HepG2 (cell line): Measurements from ENCODE around the gene DNPH1. TPM values are rescaled to one million over a fixed set of nuclear protein-coding genes. Genes with fewer than 3 reads are reported as not detected.

Experiments
- ARID4A ChIP-seq: sonication (generic); formaldehyde crosslinking; IDR thresholded peaks from 2 replicates; pipeline ENCODE4 v1.5.0; 2020; ENCODE audit warnings: mild to moderate bottlenecking, missing genetic modification reagents, borderline replicate concordance
- ATAD3A ChIP-seq: sonication (generic); formaldehyde crosslinking; IDR thresholded peaks from 2 replicates; pipeline ENCODE4 v1.4.0; 2020; ENCODE audit warnings: missing genetic modification reagents
- ATF7-NPFF ChIP-seq: sonication (generic); formaldehyde crosslinking; IDR thresholded peaks from 2 replicates; pipeline ENCODE4 v1.8.1; 2023; ENCODE audit warnings: mild to moderate bottlenecking, low read depth, missing genetic modification reagents, moderate library complexity
- FOXK1 ChIP-seq: sonication (generic); formaldehyde crosslinking; IDR thresholded peaks from 2 replicates; pipeline ENCODE4 v1.4.0; 2020; ENCODE audit warnings: low read depth, missing genetic modification reagents, borderline replicate concordance
- GZF1 ChIP-seq: sonication (generic); formaldehyde crosslinking; IDR thresholded peaks from 2 replicates; pipeline ENCODE4 v1.5.1; 2020; ENCODE audit warnings: mild to moderate bottlenecking, missing genetic modification reagents
- HDAC2 ChIP-seq: sonication (generic); formaldehyde crosslinking; IDR thresholded peaks from 2 replicates; pipeline ENCODE4 v1.4.0; 2020; ENCODE audit warnings: missing genetic modification reagents
- JARID2 ChIP-seq: sonication (generic); formaldehyde crosslinking; IDR thresholded peaks from 2 replicates; pipeline ENCODE4 v1.8.1; 2023; ENCODE audit warnings: missing genetic modification reagents, inconsistent platforms; ENCODE audit not compliant: insufficient replicate concordance
- KDM2A ChIP-seq: sonication (generic); formaldehyde crosslinking; IDR thresholded peaks from 2 replicates; pipeline ENCODE4 v1.4.0; 2020; ENCODE audit warnings: low read depth, missing genetic modification reagents, borderline replicate concordance
- KDM5B ChIP-seq: sonication (generic); formaldehyde crosslinking; IDR thresholded peaks from 2 replicates; pipeline ENCODE4 v1.4.0; 2020; ENCODE audit warnings: missing genetic modification reagents, mild to moderate bottlenecking, borderline replicate concordance
- KLF11 ChIP-seq: IDR thresholded peaks from 2 replicates; pipeline ENCODE4 v1.6.1; 2016; ENCODE audit warnings: missing compliant biosample characterization
- KMT2B ChIP-seq: IDR thresholded peaks from 2 replicates; pipeline ENCODE4 v1.6.1; 2016; ENCODE audit warnings: missing genetic modification reagents, missing compliant biosample characterization
- ZNF18 ChIP-seq: sonication (generic); formaldehyde crosslinking; IDR thresholded peaks from 2 replicates; pipeline ENCODE4 v1.8.0; 2022; ENCODE audit warnings: mild to moderate bottlenecking, missing genetic modification reagents; ENCODE audit not compliant: insufficient replicate concordance
- ZNF30 ChIP-seq: sonication (generic); formaldehyde crosslinking; IDR thresholded peaks from 2 replicates; pipeline ENCODE4 v1.5.0; 2020; ENCODE audit warnings: mild to moderate bottlenecking, missing genetic modification reagents
- ZNF382 ChIP-seq: sonication (generic); formaldehyde crosslinking; IDR thresholded peaks from 2 replicates; pipeline ENCODE4 v1.5.0; 2020; ENCODE audit warnings: missing genetic modification reagents, mild to moderate bottlenecking, borderline replicate concordance
- ZNF761 ChIP-seq: sonication (generic); formaldehyde crosslinking; conservative IDR thresholded peaks from 2 replicates; pipeline ENCODE4 v1.4.0; 2020; ENCODE audit warnings: mild to moderate bottlenecking, missing genetic modification reagents
- ZNF768 ChIP-seq: sonication (generic); formaldehyde crosslinking; IDR thresholded peaks from 2 replicates; pipeline ENCODE4 v1.4.0; 2020; ENCODE audit warnings: missing genetic modification reagents
- ZNF777 ChIP-seq: sonication (generic); formaldehyde crosslinking; IDR thresholded peaks from 2 replicates; pipeline ENCODE4 v1.4.0; 2020; ENCODE audit warnings: missing genetic modification reagents
- ZSCAN25 ChIP-seq: sonication (generic); formaldehyde crosslinking; IDR thresholded peaks from 2 replicates; pipeline ENCODE4 v1.8.0; 2022; ENCODE audit warnings: mild to moderate bottlenecking, missing genetic modification reagents
- polyA plus RNA-seq, 8 experiments: library from polyadenylated mRNA; depleted of rRNA in 3 of 8; stranded (reverse) in 7 of 8; unstranded in 1 of 8; fragments of >200 nt; fragmentation: Illumina TruSeq in 4 of 8; extraction: Trizol in 4 of 8; gene quantifications; 2 replicates each; pipeline versions ENCODE4 v1.2.1 to v1.2.3, GENCODE V29; 2011 to 2016; ENCODE audit warnings: low read depth in 4 of 8, missing spikeins in 1 of 8, mixed read lengths in 1 of 8; ENCODE audit not compliant: insufficient read depth in 1 of 8
- total RNA-seq, 5 experiments: library from RNA; depleted of rRNA; stranded (reverse); fragments of >200 nt; fragmentation: Illumina TruSeq; extraction: Trizol; gene quantifications; 2 replicates each; pipeline ENCODE4 v1.2.3, GENCODE V29; 2016; ENCODE audit warnings: low read depth in 1 of 5
- TF ChIP-seq, protein P1 (sequence below): sonication (generic); formaldehyde crosslinking; IDR thresholded peaks from 2 replicates; pipeline ENCODE4 v1.9.0; 2021; ENCODE audit warnings: missing genetic modification reagents, borderline replicate concordance
- TF ChIP-seq, protein P2 (sequence below): IDR thresholded peaks from 2 replicates; pipeline ENCODE4 v1.6.1; 2016

Gene DNPH1
- total and polyA plus RNA-seq, 2 of the 13 experiments (the other 11 are each of a cell fraction or from before 2014, with no cell fraction given) = 56.5 to 75.1 TPM

GRCh38 chr6:43274916-43275597 lies 45.8 kb upstream of the DNPH1 start (continued):
- TF ChIP-seq, protein P1, sequence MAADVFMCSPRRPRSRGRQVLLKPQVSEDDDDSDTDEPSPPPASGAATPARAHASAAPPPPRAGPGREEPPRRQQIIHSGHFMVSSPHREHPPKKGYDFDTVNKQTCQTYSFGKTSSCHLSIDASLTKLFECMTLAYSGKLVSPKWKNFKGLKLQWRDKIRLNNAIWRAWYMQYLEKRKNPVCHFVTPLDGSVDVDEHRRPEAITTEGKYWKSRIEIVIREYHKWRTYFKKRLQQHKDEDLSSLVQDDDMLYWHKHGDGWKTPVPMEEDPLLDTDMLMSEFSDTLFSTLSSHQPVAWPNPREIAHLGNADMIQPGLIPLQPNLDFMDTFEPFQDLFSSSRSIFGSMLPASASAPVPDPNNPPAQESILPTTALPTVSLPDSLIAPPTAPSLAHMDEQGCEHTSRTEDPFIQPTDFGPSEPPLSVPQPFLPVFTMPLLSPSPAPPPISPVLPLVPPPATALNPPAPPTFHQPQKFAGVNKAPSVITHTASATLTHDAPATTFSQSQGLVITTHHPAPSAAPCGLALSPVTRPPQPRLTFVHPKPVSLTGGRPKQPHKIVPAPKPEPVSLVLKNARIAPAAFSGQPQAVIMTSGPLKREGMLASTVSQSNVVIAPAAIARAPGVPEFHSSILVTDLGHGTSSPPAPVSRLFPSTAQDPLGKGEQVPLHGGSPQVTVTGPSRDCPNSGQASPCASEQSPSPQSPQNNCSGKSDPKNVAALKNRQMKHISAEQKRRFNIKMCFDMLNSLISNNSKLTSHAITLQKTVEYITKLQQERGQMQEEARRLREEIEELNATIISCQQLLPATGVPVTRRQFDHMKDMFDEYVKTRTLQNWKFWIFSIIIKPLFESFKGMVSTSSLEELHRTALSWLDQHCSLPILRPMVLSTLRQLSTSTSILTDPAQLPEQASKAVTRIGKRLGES (CRISPR knock-in tag) = peak; percentile 76; the same call in 1 of the 2 replicates
- TF ChIP-seq ATF7-NPFF (CRISPR knock-in tag) = peak; percentile 90
- TF ChIP-seq ZNF30 (CRISPR knock-in tag) = peak; percentile 72; the same call in 1 of the 2 replicates
- TF ChIP-seq ZNF777 (CRISPR knock-in tag) = peak; percentile 64; the same call in 1 of the 2 replicates
- peak; percentile 93 for TF ChIP-seq ZNF761 (CRISPR knock-in tag)
- peak; percentile 95 for TF ChIP-seq ZSCAN25 (CRISPR knock-in tag)
- TF ChIP-seq ARID4A = peak; percentile 70
- peak; percentile 56; the same call in 1 of the 2 replicates for TF ChIP-seq FOXK1
- no peak for TF ChIP-seq ATAD3A (CRISPR knock-in tag)
- TF ChIP-seq ZNF382 (CRISPR knock-in tag) = no peak
- TF ChIP-seq KLF11 = no peak
- TF ChIP-seq ZNF768 = peak; percentile 62; the same call in 1 of the 2 replicates
- peak; percentile 81 for TF ChIP-seq KDM2A (CRISPR knock-in tag)
- TF ChIP-seq, protein P2, sequence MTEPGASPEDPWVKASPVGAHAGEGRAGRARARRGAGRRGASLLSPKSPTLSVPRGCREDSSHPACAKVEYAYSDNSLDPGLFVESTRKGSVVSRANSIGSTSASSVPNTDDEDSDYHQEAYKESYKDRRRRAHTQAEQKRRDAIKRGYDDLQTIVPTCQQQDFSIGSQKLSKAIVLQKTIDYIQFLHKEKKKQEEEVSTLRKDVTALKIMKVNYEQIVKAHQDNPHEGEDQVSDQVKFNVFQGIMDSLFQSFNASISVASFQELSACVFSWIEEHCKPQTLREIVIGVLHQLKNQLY (CRISPR knock-in tag) = peak; percentile 43; the same call in 1 of the 2 replicates
- TF ChIP-seq KDM5B (CRISPR knock-in tag) = peak; percentile 89
- 0 out of 2 replicates have a peak, but pooled peaks have one; percentile 6 for TF ChIP-seq GZF1
- TF ChIP-seq KMT2B (CRISPR knock-in tag) = no peak
- peak; percentile 83 for TF ChIP-seq ZNF18 (CRISPR knock-in tag)
- TF ChIP-seq HDAC2 (CRISPR knock-in tag) = peak; percentile 25; the same call in 1 of the 2 replicates
- no peak for TF ChIP-seq JARID2 (CRISPR knock-in tag)
